Ectodermal cell (in vitro differentiated cells): ENCODE data around the gene CTNNA3.
A peak's percentile ranks its signal among the peaks of the same experiment; 100 is the strongest.

Source experiments
- H3K27ac ChIP-seq: 2 replicates; pipeline ENCODE4 v1.7.0; 2013; ENCODE audit warnings: mild to moderate bottlenecking, low read depth, low read length; ENCODE audit not compliant: insufficient read depth, poor library complexity, severe bottlenecking
- H3K27me3 ChIP-seq: 2 replicates; pipeline ENCODE4 v1.7.0; 2013; ENCODE audit warnings: mild to moderate bottlenecking, low read length; ENCODE audit not compliant: insufficient read depth, control insufficient read depth, poor library complexity, severe bottlenecking
- H3K36me3 ChIP-seq: one replicate; pipeline ENCODE4 v1.7.0; 2013; ENCODE audit warnings: low read length; ENCODE audit not compliant: control insufficient read depth, insufficient read depth
- H3K4me1 ChIP-seq: one replicate; pipeline ENCODE4 v1.7.0; 2013; ENCODE audit warnings: low read length; ENCODE audit not compliant: control insufficient read depth, insufficient read depth
- H3K4me3 ChIP-seq: 2 replicates; pipeline ENCODE4 v1.7.0; 2013; ENCODE audit warnings: low read depth, low read length, control low read depth; ENCODE audit not compliant: insufficient read depth
- H3K9me3 ChIP-seq: 2 replicates; pipeline ENCODE4 v1.7.0; 2013; ENCODE audit warnings: mild to moderate bottlenecking, low read length, moderate library complexity; ENCODE audit not compliant: control insufficient read depth
- WGBS, 2 experiments: methylation state at CpG; one replicate each; pipeline ENCODE4 v1.1.7; 2013; ENCODE audit warnings: missing lambda C conversion rate in 2 of 2; 5-methylcytosine and 5-hydroxymethylcytosine counted together

CTNNA3 gene

DNA sequence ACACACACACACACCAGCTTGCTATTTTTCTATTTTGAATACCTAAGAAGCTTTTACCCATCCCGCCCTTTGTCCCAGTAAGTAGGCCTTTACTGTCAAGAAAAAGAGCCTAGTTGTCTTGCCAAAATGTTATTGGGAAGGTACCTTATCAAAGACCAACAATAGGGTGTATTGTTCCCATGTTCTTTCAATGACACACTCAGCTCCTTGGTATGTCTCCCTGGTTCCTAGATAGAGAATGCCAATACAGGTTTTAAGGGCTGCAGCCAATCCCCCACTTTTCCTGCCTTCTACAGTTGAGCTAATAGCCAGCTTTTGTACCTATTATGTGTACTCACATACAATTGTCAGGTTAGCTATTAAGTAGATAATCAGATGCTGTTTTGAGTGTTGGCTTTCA, 862.1 kb downstream of the CTNNA3 start:
- Histone ChIP-seq H3K9me3 (no peaks in the 10 kb centered on the region), H3K4me3 (no peak overlapping the region), H3K4me1 (no peaks in the 10 kb centered on the region), H3K27me3 (no peaks in the 10 kb centered on the region), H3K27ac (no peak overlapping the region), H3K36me3 (no peaks in the 10 kb centered on the region)
- 17 to 48% methylated on average over 1 of the region's 1 CpG for WGBS, 2 experiments

DNA sequence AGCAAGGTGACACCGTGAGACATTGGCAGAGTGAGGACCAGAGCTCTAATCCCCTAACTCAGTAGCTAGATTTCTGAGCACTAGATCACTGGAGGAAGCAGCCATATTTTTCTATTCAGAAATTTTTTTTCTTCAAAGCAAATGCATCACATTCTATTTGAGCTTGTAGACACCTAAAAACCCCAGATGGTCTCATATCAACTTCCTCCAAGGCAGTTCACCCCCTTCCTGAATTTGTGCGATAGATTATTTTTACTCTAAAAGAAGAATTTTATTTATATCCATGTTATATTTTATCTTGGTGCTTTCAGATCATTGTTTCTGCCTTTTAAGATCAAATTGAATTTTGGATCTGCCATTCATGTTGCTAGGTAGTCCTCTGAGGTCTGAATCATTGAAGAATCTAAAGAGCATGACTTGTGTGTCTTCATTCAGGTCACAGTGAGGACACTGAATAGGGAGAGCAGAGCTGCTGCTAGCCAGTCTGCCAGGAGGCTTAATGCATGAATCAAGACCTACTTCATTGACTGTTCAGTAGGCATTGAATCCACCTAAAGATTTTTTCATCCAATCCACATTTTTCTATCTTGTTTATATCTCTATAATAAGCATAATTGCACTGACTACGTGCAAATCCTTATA, 863.1 kb downstream of the CTNNA3 start:
- 96 to 97% methylated on average over 1 of the region's 3 CpGs for WGBS, 2 experiments
- Histone ChIP-seq H3K36me3 (no peaks in the 10 kb centered on the region), H3K4me1 (no peaks in the 10 kb centered on the region), H3K4me3 (no peak overlapping the region), H3K27ac (no peak overlapping the region), H3K27me3 (no peaks in the 10 kb centered on the region), H3K9me3 (no peaks in the 10 kb centered on the region)

DNA sequence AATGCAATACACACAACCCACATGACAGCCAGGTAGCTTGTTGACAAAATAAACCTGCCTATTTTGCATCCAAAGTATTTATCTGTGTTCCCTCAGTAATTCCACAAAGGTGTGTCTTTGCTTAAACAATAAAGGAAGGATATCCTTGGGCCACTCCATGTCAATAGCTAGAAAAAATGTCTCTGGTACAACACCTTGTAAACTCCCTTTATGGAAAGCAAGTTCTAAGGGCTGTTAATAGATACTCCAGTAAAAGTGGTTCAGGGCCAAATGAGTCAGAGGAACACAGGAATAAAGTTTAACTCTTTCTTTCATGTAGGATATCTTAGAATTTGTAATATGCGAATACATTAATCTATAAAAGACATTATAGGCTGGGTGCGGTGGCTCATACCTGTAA, 867.0 kb downstream of the CTNNA3 start:
- peaks cover 16% of the 10 kb centered on the region for H3K27me3 ChIP-seq
- no peak overlapping the region for H3K4me3 ChIP-seq
- no peaks in the 10 kb centered on the region for H3K4me1 ChIP-seq
- H3K27ac ChIP-seq, result no peak overlapping the region
- WGBS, 2 experiments, result 82 to 86% methylated on average over 1 of the region's 2 CpGs
- no peaks in the 10 kb centered on the region for H3K36me3 ChIP-seq
- no peaks in the 10 kb centered on the region for H3K9me3 ChIP-seq

- H3K27ac ChIP-seq, result no peak overlapping the region
Observed at GRCh38 chr10:66827353-66827752, 868.6 kb downstream of the CTNNA3 start.

GRCh38 chr10:66823301-66823700, 872.7 kb downstream of the CTNNA3 start:
- Histone ChIP-seq H3K36me3 (no peaks in the 10 kb centered on the region), H3K4me3 (no peak overlapping the region), H3K9me3 (no peaks in the 10 kb centered on the region), H3K27ac (no peak overlapping the region), H3K27me3 (peaks cover 31% of the 10 kb centered on the region), H3K4me1 (peaks cover 11% of the 10 kb centered on the region)
- no CpG with 5 or more reads among the region's 1 CpG for WGBS, 2 experiments

More at GRCh38 chr10:66827353-66827752, 868.6 kb downstream of the CTNNA3 start:
- H3K36me3 ChIP-seq, result no peaks in the 10 kb centered on the region
- H3K27me3 ChIP-seq, result peaks cover 21% of the 10 kb centered on the region
- WGBS, 2 experiments, result 100% methylated on average over 1 of the region's 1 CpG
- peaks cover 8% of the 10 kb centered on the region for H3K4me1 ChIP-seq
- H3K9me3 ChIP-seq, result no peaks in the 10 kb centered on the region
- no peak overlapping the region for H3K4me3 ChIP-seq

DNA sequence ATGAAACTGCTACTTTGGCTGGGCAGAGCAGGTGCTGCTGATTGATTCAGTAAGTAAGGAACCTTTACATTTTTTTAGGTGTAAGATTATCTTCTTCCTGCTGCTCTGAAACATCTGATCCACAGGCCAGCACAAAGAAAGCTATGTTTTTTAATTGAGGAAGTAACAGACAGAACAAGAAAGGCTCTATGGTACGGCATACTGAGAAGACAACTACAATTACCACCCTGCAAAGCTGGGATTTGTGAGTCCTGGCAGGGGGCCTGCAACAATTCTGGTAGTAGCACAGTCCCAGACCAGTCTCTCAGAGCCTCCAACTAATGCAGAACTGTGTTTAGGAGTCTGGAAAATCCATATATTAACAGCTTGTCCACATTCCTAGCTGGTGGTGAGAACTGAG, 873.2 kb downstream of the CTNNA3 start:
- peaks cover 11% of the 10 kb centered on the region for H3K4me1 ChIP-seq
- H3K9me3 ChIP-seq, result no peaks in the 10 kb centered on the region
- H3K27me3 ChIP-seq, result peaks cover 31% of the 10 kb centered on the region
- peak overlapping the region; percentile 54 for H3K27ac ChIP-seq
- 8 to 13% methylated on average over 1 of the region's 1 CpG for WGBS, 2 experiments
- no peaks in the 10 kb centered on the region for H3K36me3 ChIP-seq
- no peak overlapping the region for H3K4me3 ChIP-seq

GRCh38 chr10:66819691-66820090, 876.3 kb downstream of the CTNNA3 start:
- Histone ChIP-seq H3K4me3 (no peak overlapping the region), H3K4me1 (peaks cover 11% of the 10 kb centered on the region), H3K36me3 (no peaks in the 10 kb centered on the region), H3K27ac (no peak overlapping the region), H3K9me3 (no peaks in the 10 kb centered on the region), H3K27me3 (peaks cover 22% of the 10 kb centered on the region)

DNA sequence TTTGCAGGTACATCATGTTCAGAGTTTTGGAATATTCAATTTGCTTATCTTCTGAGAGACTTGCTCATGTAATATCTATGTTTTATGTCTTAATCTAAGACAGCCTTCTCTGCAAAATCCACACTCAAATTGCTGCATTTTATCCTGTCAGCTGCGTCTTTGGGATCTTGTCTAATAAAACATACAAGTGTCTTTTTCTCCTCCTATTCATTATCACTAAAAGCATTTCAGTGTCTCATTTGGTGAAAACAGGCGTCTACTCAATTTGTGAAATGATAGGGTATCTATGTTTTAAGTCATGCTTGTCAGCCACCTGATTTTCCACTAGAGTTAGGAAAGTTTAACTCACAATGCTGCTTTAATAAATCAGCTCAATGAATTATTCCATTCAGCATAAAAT, 882.9 kb downstream of the CTNNA3 start:
- no peaks in the 10 kb centered on the region for H3K9me3 ChIP-seq
- 100% methylated on average over 1 of the region's 2 CpGs for WGBS, 2 experiments
- no peak overlapping the region for H3K27ac ChIP-seq
- H3K27me3 ChIP-seq, result no peaks in the 10 kb centered on the region
- H3K4me1 ChIP-seq, result no peaks in the 10 kb centered on the region
- H3K36me3 ChIP-seq, result no peaks in the 10 kb centered on the region
- no peak overlapping the region for H3K4me3 ChIP-seq

- H3K27ac ChIP-seq, result no peak overlapping the region
- no peak overlapping the region for H3K4me3 ChIP-seq
- no peaks in the 10 kb centered on the region for H3K27me3 ChIP-seq
- WGBS, 2 experiments, result 94 to 98% methylated on average over 1 to 3 of the region's 4 CpGs
- no peaks in the 10 kb centered on the region for H3K4me1 ChIP-seq
- no peaks in the 10 kb centered on the region for H3K36me3 ChIP-seq
- H3K9me3 ChIP-seq, result no peaks in the 10 kb centered on the region
Observed at GRCh38 chr10:66811211-66811610, 884.8 kb downstream of the CTNNA3 start.

DNA sequence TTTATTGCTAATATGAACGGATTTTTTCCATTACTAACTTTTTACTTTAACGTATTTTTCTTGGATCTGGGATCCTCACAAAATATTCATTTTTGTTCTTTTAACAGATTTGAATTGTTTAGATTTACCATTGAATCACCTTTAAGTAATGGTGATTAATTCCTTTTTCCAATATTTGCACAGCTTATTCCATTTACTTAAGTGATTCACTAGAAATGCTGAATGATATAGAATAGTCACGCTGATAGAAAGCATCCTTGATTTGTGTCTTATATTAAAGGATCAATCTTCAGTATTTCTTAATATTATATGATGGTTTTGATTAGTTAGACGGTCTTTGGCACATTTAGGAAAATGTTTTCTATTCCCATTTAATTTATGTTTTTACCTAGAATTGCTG, 886.6 kb downstream of the CTNNA3 start:
- Histone ChIP-seq H3K4me3 (no peak overlapping the region), H3K36me3 (no peaks in the 10 kb centered on the region), H3K27me3 (no peaks in the 10 kb centered on the region), H3K27ac (no peak overlapping the region), H3K9me3 (no peaks in the 10 kb centered on the region), H3K4me1 (no peaks in the 10 kb centered on the region)
- WGBS, 2 experiments, result 96% methylated on average over 3 of the region's 4 CpGs; no CpG with 5 or more reads in 1 of the 2 experiments

GRCh38 chr10:66805612-66806011, 890.4 kb downstream of the CTNNA3 start:
- WGBS, 2 experiments, result 83% methylated on average over 1 of the region's 1 CpG; no CpG with 5 or more reads in 1 of the 2 experiments
- H3K4me1 ChIP-seq, result no peaks in the 10 kb centered on the region
- no peak overlapping the region for H3K27ac ChIP-seq
- no peak overlapping the region for H3K4me3 ChIP-seq
- H3K36me3 ChIP-seq, result no peaks in the 10 kb centered on the region
- H3K9me3 ChIP-seq, result no peaks in the 10 kb centered on the region
- H3K27me3 ChIP-seq, result no peaks in the 10 kb centered on the region
